ENCODE data around the gene C1QL4. TPM values are rescaled to one million over a fixed set of nuclear protein-coding genes. Genes with fewer than 3 reads are reported as not detected.

C1QL4 gene
- polyA plus RNA-seq, 1 donor from 2014 or later = 13.7 TPM

- no peaks in the 10 kb centered on the region for H3K9me2 ChIP-seq (ENCODE audit: insufficient read depth, low read length)
- no peaks in the 10 kb centered on the region for H3K27me3 ChIP-seq (ENCODE audit: insufficient read depth, low read depth, low read length)
- H3K27ac ChIP-seq (ENCODE audit: low read length) = no peak overlapping the region
- no peak overlapping the region for H3K4me3 ChIP-seq (ENCODE audit: low read length)
- no peaks in the 10 kb centered on the region for H4K20me1 ChIP-seq (ENCODE audit: insufficient read depth)
- no peak overlapping the region for H2AFZ ChIP-seq (ENCODE audit: low read depth, low read length)
- no peaks in the 10 kb centered on the region for H3K36me3 ChIP-seq (ENCODE audit: insufficient read depth, low read length)
- H3K9me3 ChIP-seq (ENCODE audit: low read length) = no peaks in the 10 kb centered on the region
- H3K4me2 ChIP-seq (ENCODE audit: low read length) = no peak overlapping the region
- H3K9ac ChIP-seq (ENCODE audit: low read length) = no peak overlapping the region
- TF ChIP-seq, protein P1, sequence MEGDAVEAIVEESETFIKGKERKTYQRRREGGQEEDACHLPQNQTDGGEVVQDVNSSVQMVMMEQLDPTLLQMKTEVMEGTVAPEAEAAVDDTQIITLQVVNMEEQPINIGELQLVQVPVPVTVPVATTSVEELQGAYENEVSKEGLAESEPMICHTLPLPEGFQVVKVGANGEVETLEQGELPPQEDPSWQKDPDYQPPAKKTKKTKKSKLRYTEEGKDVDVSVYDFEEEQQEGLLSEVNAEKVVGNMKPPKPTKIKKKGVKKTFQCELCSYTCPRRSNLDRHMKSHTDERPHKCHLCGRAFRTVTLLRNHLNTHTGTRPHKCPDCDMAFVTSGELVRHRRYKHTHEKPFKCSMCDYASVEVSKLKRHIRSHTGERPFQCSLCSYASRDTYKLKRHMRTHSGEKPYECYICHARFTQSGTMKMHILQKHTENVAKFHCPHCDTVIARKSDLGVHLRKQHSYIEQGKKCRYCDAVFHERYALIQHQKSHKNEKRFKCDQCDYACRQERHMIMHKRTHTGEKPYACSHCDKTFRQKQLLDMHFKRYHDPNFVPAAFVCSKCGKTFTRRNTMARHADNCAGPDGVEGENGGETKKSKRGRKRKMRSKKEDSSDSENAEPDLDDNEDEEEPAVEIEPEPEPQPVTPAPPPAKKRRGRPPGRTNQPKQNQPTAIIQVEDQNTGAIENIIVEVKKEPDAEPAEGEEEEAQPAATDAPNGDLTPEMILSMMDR (IDR thresholded peaks at IDR 0.05; ENCODE audit: poor library complexity, severe bottlenecking) = peak; percentile 83
- TF ChIP-seq POLR2AphosphoS5 (IDR thresholded peaks at IDR 0.05) = no peak
- TF ChIP-seq EZH2 (IDR thresholded peaks at IDR 0.05; ENCODE audit: borderline replicate concordance, insufficient read depth, low read length, poor library complexity, severe bottlenecking) = no peak
- TF ChIP-seq REST (IDR thresholded peaks at IDR 0.05; ENCODE audit: borderline replicate concordance) = no peak
- no peak for TF ChIP-seq MXI1 (conservative IDR thresholded peaks at IDR 0.05; ENCODE audit: poor library complexity, severe bottlenecking)
- TF ChIP-seq TAF1 (IDR thresholded peaks at IDR 0.05; ENCODE audit: low read depth) = no peak
- TF ChIP-seq SMC3 (conservative IDR thresholded peaks at IDR 0.05; ENCODE audit: poor library complexity) = peak; percentile 85
- TF ChIP-seq EP300 (conservative IDR thresholded peaks at IDR 0.05; ENCODE audit: poor library complexity, severe bottlenecking) = no peak
- TF ChIP-seq RAD21 (conservative IDR thresholded peaks at IDR 0.05) = peak; percentile 84
- no peaks in the 10 kb centered on the region for H3K79me2 ChIP-seq (replicated peaks; ENCODE audit: insufficient read depth, low read length)
- no peaks in the 10 kb centered on the region for H3F3A ChIP-seq (ENCODE audit: insufficient read depth, low read length, poor library complexity, severe bottlenecking)
These were observed 21.6 kb upstream of the C1QL4 start for GRCh38 chr12:49358483-49359141.

GRCh38 chr12:49357103-49357678 lies 20.2 kb upstream of the C1QL4 start:
- no peaks in the 10 kb centered on the region for H4K20me1 ChIP-seq (ENCODE audit: insufficient read depth)
- no peaks in the 10 kb centered on the region for H3K9me3 ChIP-seq (ENCODE audit: low read length)
- H3K79me2 ChIP-seq (replicated peaks; ENCODE audit: insufficient read depth, low read length) = no peaks in the 10 kb centered on the region
- no peak for TF ChIP-seq SMC3 (conservative IDR thresholded peaks at IDR 0.05; ENCODE audit: poor library complexity)
- no peak for TF ChIP-seq MXI1 (conservative IDR thresholded peaks at IDR 0.05; ENCODE audit: poor library complexity, severe bottlenecking)
- TF ChIP-seq EZH2 (IDR thresholded peaks at IDR 0.05; ENCODE audit: borderline replicate concordance, insufficient read depth, low read length, poor library complexity, severe bottlenecking) = no peak
- no peak for TF ChIP-seq POLR2AphosphoS5 (IDR thresholded peaks at IDR 0.05)
- no peak for TF ChIP-seq TAF1 (IDR thresholded peaks at IDR 0.05; ENCODE audit: low read depth)
- peak; percentile 16 for TF ChIP-seq RAD21 (conservative IDR thresholded peaks at IDR 0.05)
- no peak for TF ChIP-seq REST (IDR thresholded peaks at IDR 0.05; ENCODE audit: borderline replicate concordance)
- TF ChIP-seq EP300 (conservative IDR thresholded peaks at IDR 0.05; ENCODE audit: poor library complexity, severe bottlenecking) = no peak
- TF ChIP-seq, protein P1 (IDR thresholded peaks at IDR 0.05; ENCODE audit: poor library complexity, severe bottlenecking) = peak; percentile 44
- no peaks in the 10 kb centered on the region for H3F3A ChIP-seq (ENCODE audit: insufficient read depth, low read length, poor library complexity, severe bottlenecking)
- H3K36me3 ChIP-seq (ENCODE audit: insufficient read depth, low read length) = no peaks in the 10 kb centered on the region
- H3K27me3 ChIP-seq (ENCODE audit: insufficient read depth, low read depth, low read length) = peaks cover 4% of the 10 kb centered on the region
- H3K27ac ChIP-seq (ENCODE audit: low read length) = no peak overlapping the region
- H2AFZ ChIP-seq (ENCODE audit: low read depth, low read length) = no peak overlapping the region
- no peaks in the 10 kb centered on the region for H3K9me2 ChIP-seq (ENCODE audit: insufficient read depth, low read length)
- H3K4me3 ChIP-seq (ENCODE audit: low read length) = no peak overlapping the region
- no peak overlapping the region for H3K4me2 ChIP-seq (ENCODE audit: low read length)
- H3K9ac ChIP-seq (ENCODE audit: low read length) = no peak overlapping the region
